Kidney (tissue), 14 donors: Measurements from ENCODE around the gene RRAS2. TPM values are rescaled to one million over a fixed set of nuclear protein-coding genes. Genes with fewer than 3 reads are reported as not detected.

Experiments
- DNase-seq, 5 donors: peaks; one replicate each; pipeline ENCODE4 v3.0.0-alpha.2; 2013 to 2020
- FAIRE-seq: peaks from 2 replicates; lab custom pipeline; 2012; peaks lifted over from hg19 to GRCh38; lab: Jason Lieb, UNC
- H3K27ac ChIP-seq, 2 donors: one replicate each; pipeline ENCODE4 v1.7.0; 2013; ENCODE audit warnings: low read depth in 2 of 2, low read length in 2 of 2, inconsistent platforms in 1 of 2
- H3K27me3 ChIP-seq: one replicate; pipeline ENCODE4 v1.7.1; 2013; ENCODE audit warnings: low read length, inconsistent platforms; ENCODE audit not compliant: control insufficient read depth, insufficient read depth
- H3K36me3 ChIP-seq, 3 donors: one replicate each; pipeline versions ENCODE4 v1.7.0 to v1.7.1; 2013; ENCODE audit warnings: low read length in 3 of 3, control low read depth in 1 of 3, inconsistent platforms in 1 of 3; ENCODE audit not compliant: insufficient read depth in 3 of 3, control insufficient read depth in 2 of 3
- H3K4me1 ChIP-seq, 3 donors: one replicate each; pipeline versions ENCODE4 v1.7.0 to v1.7.1; 2013; ENCODE audit warnings: low read length in 3 of 3, inconsistent platforms in 1 of 3, low read depth in 1 of 3; ENCODE audit not compliant: control insufficient read depth in 2 of 3, insufficient read depth in 2 of 3
- H3K4me3 ChIP-seq, 3 donors: one replicate each; pipeline versions ENCODE4 v1.7.0 to v1.8.1; 2013; ENCODE audit warnings: low read length in 3 of 3, control low read depth in 1 of 3, inconsistent platforms in 1 of 3
- H3K9ac ChIP-seq, 3 donors: one replicate each; pipeline versions ENCODE4 v1.7.0 to v1.7.1; 2013; ENCODE audit warnings: low read length in 3 of 3, control low read depth in 1 of 3, inconsistent platforms in 1 of 3
- H3K9me3 ChIP-seq, 3 donors: one replicate each; pipeline versions ENCODE4 v1.7.0 to v1.7.1; 2013; ENCODE audit warnings: low read length in 3 of 3, control low read depth in 1 of 3, inconsistent platforms in 1 of 3; ENCODE audit not compliant: control insufficient read depth in 2 of 3, insufficient read depth in 1 of 3
- CTCF ChIP-seq: IDR thresholded peaks from 3 replicates; pipeline ENCODE4 v1.5.1; 2012; ENCODE audit warnings: mild to moderate bottlenecking, moderate library complexity, borderline replicate concordance; ENCODE audit not compliant: insufficient read depth; ENCODE audit errors: extremely low read depth
- intact Hi-C: fragments of 100-400 bp; cut with DNase I; formaldehyde crosslinking; loops from one replicate; pipeline ENCODE4 v1.11.1; 2022
- polyA plus RNA-seq: library from polyadenylated mRNA; stranded (reverse); fragments of 350-450 nt; fragmentation: Illumina TruSeq; extraction: RNeasy Lipid Tissue Mini Kit (QIAGEN cat#74804); gene quantifications from one replicate; pipeline ENCODE4 v1.2.3, GENCODE V29; 2014; ENCODE audit warnings: low read depth, low replicate concordance; ENCODE audit not compliant: insufficient read depth
- total RNA-seq: library from RNA; stranded (reverse); fragmentation: NEBNext Ultra II Directional; extraction: Animal tissue kit (Norgen Biotek cat#: 25700); gene quantifications from one replicate; pipeline ENCODE4 v1.2.1, GENCODE V29; 2021
- donor health status: control.
- donor health status: control.
- donor health status: control.
- donor health status: control.
- donor health status: control.
- donor health status: DM: yes; HTN: yes; CAD: no.
- donor health status: Normal renal cell carcinoma (clear cell type).

Gene RRAS2
- total and polyA plus RNA-seq, 2 donors from 2014 or later = 23.3 to 33.2 TPM

- no peak overlapping the region for H3K9ac ChIP-seq
- H3K27ac ChIP-seq = no peak overlapping the region
- peaks cover 0 to 4% (median 0%) of the 10 kb centered on the region in 3 donors for H3K36me3 ChIP-seq
- FAIRE-seq (no peak), DNase-seq (no peak)
- H3K4me3 ChIP-seq = no peak overlapping the region
- H3K9me3 ChIP-seq = no peaks in the 10 kb centered on the region
- H3K27me3 ChIP-seq = no peaks in the 10 kb centered on the region
- no peaks in the 10 kb centered on the region for H3K4me1 ChIP-seq
- no peak for TF ChIP-seq CTCF
- intact Hi-C loops = no loop called here
Measured at GRCh38 chr11:14264966-14265365, 94.0 kb downstream of the RRAS2 start.

GRCh38 chr11:14262271-14262846 lies 96.6 kb downstream of the RRAS2 start:
- FAIRE-seq (no peak), DNase-seq (no peak)
- no peak overlapping the region for H3K4me3 ChIP-seq
- no peaks in the 10 kb centered on the region for H3K27me3 ChIP-seq
- H3K9me3 ChIP-seq = no peaks in the 10 kb centered on the region
- H3K36me3 ChIP-seq = peaks cover 0 to 4% (median 0%) of the 10 kb centered on the region in 3 donors
- no peak overlapping the region for H3K9ac ChIP-seq
- intact Hi-C loops = no loop called here
- no peak overlapping the region for H3K27ac ChIP-seq
- no peak for TF ChIP-seq CTCF
- no peaks in the 10 kb centered on the region for H3K4me1 ChIP-seq

GRCh38 chr11:14261066-14261465 lies 97.9 kb downstream of the RRAS2 start:
- intact Hi-C loops = no loop called here
- no peak for FAIRE-seq
- Histone ChIP-seq H3K9me3 (no peaks in the 10 kb centered on the region), H3K36me3 (peaks cover 0 to 4% (median 0%) of the 10 kb centered on the region in 3 donors), H3K27me3 (no peaks in the 10 kb centered on the region), H3K27ac (no peak overlapping the region), H3K9ac (no peak overlapping the region), H3K4me3 (no peak overlapping the region), H3K4me1 (no peaks in the 10 kb centered on the region)
- no peak for TF ChIP-seq CTCF
- DNase-seq = no peak

GRCh38 chr11:14259878-14260277 lies 99.1 kb downstream of the RRAS2 start:
- intact Hi-C loops = no loop called here
- Histone ChIP-seq H3K9ac (no peak overlapping the region), H3K4me1 (no peaks in the 10 kb centered on the region), H3K27ac (no peak overlapping the region), H3K27me3 (no peaks in the 10 kb centered on the region), H3K36me3 (peaks cover 0 to under 1% (median 0%) of the 10 kb centered on the region in 3 donors), H3K4me3 (no peak overlapping the region), H3K9me3 (no peaks in the 10 kb centered on the region)
- DNase-seq = no peak
- no peak for TF ChIP-seq CTCF
- FAIRE-seq = no peak
